Hematopoietic multipotent progenitor cell treated with erythropoietin and hydrocortisone succinate and interleukin-3 and kit ligand, for 8 days (in vitro differentiated cells): ENCODE measurements around the gene TSPAN4.
A peak's percentile ranks its signal among the peaks of the same experiment; 100 is the strongest.

Experiments
- DNase-seq: peaks from one replicate; pipeline ENCODE4 v3.0.0-alpha.2; 2015

The TSPAN4 gene

DNA sequence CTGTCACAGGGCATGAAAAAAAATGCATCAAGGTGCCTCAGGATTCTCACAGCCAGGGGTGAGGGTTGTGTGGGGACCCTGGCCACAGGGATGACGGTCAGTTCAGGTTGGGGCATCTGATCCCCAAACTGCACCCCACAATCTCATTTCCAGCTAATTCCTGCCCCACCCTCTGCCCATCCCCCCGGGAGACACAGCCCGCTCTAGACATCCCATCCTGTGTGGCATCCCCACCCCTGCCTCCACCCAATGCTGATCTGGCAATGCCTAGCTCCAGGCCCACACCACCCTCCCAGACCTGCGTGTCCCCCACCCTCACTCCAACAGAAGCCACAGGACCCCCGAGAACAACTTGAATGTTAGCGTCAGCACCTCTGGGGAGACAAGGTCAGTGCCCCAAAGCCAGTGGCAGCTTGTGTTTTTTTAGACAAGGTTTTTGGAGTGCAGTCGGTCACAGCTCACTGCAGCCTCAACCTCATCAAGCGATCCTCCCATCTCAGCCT is 25.3 kb downstream of the TSPAN4 start:
- no peak for DNase-seq

GRCh38 chr11:868394-868793 is 25.7 kb downstream of the TSPAN4 start:
- DNase-seq: no peak

GRCh38 chr11:868802-869201 is 26.1 kb downstream of the TSPAN4 start:
- no peak for DNase-seq

- DNase-seq: no peak
These were observed 26.9 kb downstream of the TSPAN4 start for GRCh38 chr11:869399-870126.

DNA sequence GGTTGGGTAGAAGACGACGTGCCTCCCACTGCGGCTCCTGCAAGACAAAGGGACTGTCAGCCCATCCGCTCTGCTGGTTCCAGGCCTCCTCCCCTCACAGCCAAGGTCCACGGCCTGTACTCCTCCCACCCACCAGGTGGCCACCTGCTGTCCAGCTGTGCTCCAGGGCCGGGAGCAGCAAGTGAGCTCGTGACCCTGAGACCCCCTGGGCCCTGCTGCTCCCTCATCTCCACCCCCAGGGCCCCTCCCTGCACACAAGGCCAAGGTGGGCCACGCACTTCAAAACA is 27.4 kb downstream of the TSPAN4 start:
- DNase-seq: no peak

DNA sequence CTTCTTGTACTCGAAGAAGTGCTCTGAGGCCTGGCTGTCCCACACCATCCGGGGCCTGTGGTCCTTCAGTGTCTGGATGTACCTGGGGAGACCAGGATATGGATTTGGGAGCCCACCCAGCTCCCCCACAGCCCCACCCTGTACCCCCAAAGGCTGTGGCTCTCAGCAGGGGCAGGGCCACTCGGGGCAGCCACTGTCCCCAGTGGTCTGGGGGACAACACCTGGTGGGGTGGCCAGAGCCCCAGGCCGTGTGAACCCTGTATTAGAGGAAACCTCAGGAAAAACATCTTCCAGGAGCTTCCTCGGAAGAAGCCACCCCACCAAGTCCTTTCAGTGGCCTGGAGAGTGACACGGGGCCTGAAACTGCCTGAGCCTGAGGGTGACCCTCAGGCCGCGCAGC is 27.8 kb downstream of the TSPAN4 start:
- DNase-seq: no peak

DNA sequence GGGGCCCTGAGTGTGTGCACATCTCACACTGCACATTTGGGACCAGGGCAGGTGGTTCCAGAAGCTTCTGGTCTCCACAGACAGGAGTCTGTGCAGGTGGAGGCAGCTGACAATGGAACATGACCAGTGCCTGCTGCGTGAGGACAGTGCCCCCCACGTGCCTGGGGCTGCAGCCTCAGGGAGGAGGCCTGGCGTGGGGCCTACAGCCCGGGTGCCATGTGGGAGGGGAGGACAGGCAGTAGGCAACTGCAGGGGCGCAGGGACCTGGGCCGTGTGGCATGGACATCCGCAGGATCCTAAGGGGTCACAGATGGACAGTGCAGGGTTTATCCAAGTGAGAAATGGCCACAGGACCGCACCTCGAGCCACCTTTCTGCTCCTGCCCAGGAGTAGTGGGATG is 28.8 kb downstream of the TSPAN4 start:
- no peak for DNase-seq

GRCh38 chr11:872799-873198 is 30.1 kb downstream of the TSPAN4 start:
- no peak for DNase-seq

DNA sequence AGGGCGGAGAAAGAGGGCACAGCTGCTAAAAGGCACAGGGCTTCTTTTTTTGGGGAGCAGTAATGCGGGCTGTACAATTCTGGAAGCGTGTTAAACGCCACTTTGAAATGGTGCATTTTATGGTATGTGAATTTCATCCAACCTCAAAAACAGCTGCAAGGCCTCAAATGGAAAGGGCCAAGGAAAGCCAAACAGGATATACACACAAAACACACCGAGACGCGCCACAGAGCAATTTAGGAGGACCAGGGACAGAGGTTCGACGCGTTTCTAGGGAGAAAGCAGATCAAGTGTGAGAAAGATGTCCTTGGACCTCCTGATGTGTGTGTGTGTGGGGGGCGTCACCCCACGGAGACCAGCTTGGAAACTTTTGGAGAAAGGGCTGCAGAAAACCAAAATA is 31.1 kb downstream of the TSPAN4 start:
- no peak for DNase-seq

- no peak for DNase-seq
These were observed 32.6 kb downstream of the TSPAN4 start for GRCh38 chr11:875203-875602.

DNA sequence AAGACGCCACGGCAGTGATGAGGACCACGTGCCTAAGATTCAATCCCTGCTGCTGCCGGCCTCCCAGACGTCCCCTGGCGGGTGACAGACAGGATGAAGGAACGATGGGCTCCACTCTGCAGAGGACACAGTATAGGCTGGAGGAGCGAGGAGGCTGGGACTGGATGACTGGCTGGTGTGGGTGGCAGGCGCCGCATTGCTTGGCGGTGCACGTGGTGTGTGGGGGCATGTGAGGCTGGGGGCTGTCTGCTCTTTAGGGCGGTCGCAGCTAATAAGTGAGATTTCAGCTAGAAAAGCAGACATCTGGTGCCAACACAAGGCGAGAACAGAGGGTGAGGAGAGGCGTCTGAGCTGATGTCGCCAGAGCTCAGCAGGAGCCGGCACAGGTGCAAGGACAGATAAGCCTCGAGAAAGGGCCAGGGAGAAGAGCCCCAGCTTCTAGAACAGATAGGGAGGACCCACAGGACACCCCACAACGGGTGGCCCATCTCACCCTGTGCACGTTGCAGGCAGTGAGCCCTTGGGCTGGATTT is 33.2 kb downstream of the TSPAN4 start:
- peak; percentile 97 for DNase-seq

GRCh38 chr11:876545-876944 is 33.9 kb downstream of the TSPAN4 start:
- DNase-seq: no peak

- DNase-seq: peak; percentile 74
These were observed 34.9 kb downstream of the TSPAN4 start for GRCh38 chr11:877565-877964.

- DNase-seq: no peak
These were observed 37.8 kb downstream of the TSPAN4 start for GRCh38 chr11:880447-880846.

DNA sequence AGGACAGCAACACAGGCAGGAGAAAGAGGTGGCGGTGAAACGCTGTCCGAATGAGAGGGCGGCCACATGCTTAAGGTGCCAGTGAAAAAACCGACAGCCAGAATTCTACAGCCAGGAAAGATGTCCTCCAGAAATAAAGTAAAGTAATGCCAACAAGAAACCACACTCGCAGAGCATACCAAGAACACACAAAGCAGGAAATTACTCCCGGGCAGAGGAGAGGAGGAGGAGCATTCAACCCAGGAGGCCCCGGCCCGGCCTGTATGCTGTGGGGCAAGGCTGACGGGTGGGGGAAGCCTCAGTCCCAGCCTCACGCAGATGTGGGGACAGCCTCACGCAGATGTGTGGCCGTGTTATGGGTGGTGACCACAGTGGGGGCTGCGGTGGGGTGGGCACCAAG is 39.9 kb downstream of the TSPAN4 start:
- DNase-seq: no peak

GRCh38 chr11:883527-883926 is 40.9 kb downstream of the TSPAN4 start:
- no peak for DNase-seq

DNA sequence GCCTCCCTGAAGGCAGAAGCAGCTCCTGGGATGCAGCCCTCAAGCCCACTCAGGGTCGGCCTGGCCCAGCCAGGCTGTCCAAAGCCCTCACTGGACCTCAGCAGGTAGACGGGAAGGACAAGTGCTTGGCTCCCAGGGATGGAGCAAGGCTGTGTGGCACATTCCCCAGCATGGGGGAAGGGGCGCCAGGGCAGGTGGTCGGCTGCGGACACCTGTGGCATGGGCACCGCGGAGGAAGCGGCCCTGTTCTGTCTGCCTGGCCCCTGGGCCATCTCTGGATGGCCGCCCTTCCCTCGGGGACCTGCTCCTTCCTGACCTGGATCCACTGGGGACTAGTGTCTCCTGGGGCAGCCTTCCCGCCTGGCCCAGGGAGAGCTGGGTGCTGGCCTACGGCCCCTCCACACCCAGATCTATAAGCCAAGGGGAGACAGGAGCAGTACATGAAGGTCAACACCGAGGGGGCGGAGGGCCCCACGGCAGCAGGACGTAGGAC is 42.0 kb downstream of the TSPAN4 start:
- no peak for DNase-seq

- DNase-seq: no peak
These were observed 43.9 kb downstream of the TSPAN4 start for GRCh38 chr11:886568-886967.

- no peak for DNase-seq
These were observed 44.9 kb downstream of the TSPAN4 start for GRCh38 chr11:887589-887988.

DNA sequence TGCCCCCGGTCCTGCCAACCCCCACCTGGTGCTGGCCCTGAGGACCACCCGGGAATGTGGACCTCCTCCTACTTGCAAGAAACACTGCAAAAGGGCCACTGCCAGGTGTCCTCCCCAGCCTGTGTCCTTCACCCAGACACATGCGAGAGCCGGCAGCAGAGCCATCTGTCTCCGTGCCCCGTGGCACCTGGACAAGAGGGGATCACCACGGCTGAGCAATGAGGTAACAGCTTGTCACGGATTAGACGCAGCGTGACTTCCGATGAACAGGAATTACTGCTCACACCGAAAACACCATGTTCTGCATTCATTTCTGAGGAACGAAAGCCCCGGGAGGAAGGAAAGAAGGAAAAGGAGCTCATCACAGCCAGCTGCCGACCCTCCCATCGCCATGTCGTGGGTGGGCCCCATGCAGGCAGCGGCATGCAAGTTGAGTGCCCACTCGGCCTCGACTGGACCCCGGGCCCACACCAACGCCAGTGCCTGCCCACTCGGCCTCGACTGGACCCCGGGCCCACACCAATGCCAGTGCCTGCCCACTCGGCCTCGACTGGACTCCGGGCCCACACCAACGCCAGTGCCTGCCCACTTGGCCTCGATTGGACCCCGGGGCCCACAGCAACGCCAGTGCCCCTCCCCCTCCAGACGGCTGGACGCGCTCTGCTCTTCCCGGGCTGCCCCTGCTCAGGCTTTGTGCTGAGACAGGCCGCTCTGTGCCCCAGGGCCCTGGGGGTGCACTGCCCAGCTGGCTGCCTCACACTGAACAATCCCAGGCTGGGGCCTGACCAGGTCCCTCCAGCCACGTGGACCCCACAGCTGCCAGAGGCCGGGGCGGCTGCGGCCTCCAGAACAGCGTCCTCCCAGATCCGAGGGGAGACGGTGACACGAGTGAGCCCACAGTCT is 45.9 kb downstream of the TSPAN4 start:
- no peak for DNase-seq

DNA sequence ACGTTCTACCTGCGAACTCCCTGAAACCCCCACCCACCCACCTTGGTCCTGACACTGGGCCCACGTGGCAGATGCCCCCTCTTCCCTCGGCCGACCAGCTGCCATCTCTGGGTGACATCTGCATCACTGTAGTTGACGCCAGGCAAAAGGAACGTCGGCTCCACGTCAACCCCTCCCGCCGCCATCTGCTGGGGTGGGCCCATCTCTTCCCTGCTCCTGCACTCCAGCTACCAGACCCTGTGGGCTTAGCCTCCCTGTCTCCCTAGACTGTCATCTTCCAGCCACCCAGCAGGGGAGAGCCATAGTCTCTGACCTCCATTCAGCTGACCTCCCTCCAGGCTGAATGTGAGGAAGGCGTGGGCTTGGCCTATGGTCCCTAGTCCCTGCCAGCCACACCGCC is 46.6 kb downstream of the TSPAN4 start:
- DNase-seq: no peak

GRCh38 chr11:889687-890475 is 47.2 kb downstream of the TSPAN4 start:
- no peak for DNase-seq
